Glomerular endothelial cell (primary cell): ENCODE data around the gene LHX6. TPM values are rescaled to one million over a fixed set of nuclear protein-coding genes. Genes with fewer than 3 reads are reported as not detected.

Source experiments
- DNase-seq: peaks from one replicate; pipeline ENCODE4 v3.0.0-alpha.2; 2011; ENCODE audit warnings: low read depth, low spot score; ENCODE audit errors: extremely low read depth
- total RNA-seq: library from RNA; depleted of rRNA; stranded (reverse); fragments of >200 nt; gene quantifications from 2 replicates; pipeline ENCODE4 v1.2.3, GENCODE V29; 2015

The LHX6 gene
- total RNA-seq, 1 donor from 2014 or later: 32.0 TPM

- DNase-seq: no peak
These were observed 11.8 kb downstream of the LHX6 start for GRCh38 chr9:122216798-122217418.

DNA sequence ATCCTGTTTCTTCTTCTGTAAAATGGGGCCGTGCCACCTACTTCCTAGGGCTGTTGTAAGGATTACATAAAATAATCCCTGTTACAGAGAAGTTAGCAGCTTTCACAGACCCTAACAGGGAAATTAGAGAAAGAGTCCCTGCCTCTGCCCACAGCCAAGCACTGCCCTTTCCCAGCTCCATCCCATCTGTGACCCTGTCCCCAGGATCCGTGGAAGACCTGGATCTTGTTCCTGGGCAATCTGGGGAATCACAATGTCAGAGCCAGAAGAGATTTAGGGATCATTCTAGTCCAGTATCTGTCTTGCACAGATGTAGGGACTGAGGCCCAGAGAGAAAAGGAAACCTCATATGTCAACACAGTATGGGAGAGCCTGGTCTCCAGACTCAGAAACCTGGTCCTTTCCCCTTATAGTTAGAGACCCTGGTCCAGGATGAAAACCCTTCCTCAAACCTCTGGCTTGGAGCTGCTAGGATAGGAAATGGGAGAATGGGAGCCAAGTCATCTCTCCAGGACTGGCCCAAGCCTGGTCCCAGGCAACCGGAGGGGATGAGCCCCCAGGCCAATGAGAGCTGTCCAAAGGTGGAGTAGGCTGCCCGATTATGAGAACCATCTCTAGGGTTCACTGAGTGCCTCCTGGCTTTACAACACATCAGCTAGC, 12.5 kb downstream of the LHX6 start:
- DNase-seq: no peak

DNA sequence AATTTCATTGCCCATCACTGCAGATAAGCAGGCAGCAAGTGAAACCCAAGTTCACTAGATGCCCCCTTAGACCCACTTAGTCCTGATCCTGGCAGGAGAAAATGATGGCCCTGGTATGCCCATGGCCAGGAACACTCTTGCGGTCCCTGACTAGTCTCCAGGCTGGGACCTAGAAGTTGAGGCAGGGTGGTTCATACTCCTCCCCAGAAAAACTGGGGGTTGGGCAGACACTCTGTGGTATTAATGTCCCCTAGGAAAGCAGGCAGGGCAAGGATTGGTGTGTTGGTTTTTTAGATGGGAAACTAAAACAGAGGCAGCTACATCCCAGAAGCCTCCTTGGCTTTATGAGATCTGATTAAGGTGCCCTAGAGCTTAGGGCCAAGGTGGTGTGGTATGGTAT, 13.1 kb downstream of the LHX6 start:
- DNase-seq: no peak

DNA sequence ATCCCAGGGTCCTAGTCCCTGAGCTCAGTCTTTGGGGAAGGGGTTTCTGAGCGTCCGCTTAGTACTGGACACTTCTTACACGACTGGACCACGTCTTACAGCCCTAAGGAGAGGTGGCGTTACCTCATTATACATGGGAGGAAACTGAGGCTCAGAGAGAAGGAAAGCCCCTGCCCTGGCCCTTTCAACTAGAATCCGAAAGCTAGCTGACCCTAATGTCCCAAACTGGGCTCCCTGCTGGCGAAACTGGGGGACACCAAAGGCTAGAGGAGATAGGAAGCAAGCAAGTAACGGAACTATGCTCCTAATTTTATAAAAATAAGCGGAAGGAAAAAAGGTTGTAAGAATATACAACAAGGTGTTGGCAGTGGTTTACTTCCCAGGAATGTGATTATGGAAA, 14.2 kb downstream of the LHX6 start:
- DNase-seq: no peak

DNA sequence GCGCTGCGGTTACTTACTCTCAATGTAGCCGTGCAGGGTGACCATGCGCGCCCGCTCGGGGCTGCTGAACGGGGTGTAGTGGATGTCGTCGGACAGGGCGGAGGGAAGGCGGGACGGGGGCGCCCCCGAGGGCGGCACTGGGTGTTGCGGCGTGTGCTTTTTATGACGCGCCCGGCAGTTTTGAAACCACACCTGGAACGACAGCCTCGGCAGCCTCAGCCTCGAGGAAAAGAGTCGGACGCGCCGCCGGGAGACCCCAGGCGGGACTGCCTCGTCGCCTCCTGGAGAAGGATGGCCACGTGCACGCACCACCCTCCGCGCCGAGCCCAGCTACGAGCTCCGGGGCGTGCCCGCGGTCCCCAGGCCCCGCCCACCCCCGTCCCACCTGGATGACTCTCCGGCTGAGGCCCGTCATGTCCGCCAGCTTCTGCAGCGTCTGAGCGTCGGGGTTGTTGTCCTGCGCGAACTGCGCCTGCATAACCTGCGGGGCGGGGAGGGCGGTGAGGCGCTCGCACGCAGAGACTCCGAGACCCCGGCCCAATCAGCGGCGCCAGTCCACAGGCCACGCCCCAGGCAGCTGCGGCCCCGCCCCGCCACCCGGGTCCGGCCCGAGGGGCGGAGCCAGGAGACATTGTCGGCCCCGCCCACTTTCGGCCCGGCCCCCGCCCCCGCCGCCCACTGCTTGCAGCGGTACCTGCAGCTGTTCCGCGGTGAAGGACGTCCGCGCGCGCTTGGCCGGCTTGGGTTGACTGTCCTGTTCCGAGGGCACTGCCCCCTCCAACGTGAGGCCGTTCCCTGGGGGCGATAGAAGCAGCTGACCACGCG, 15.0 kb downstream of the LHX6 start:
- no peak for DNase-seq

- DNase-seq: no peak
These were observed 15.6 kb downstream of the LHX6 start for GRCh38 chr9:122213102-122213588.

DNA sequence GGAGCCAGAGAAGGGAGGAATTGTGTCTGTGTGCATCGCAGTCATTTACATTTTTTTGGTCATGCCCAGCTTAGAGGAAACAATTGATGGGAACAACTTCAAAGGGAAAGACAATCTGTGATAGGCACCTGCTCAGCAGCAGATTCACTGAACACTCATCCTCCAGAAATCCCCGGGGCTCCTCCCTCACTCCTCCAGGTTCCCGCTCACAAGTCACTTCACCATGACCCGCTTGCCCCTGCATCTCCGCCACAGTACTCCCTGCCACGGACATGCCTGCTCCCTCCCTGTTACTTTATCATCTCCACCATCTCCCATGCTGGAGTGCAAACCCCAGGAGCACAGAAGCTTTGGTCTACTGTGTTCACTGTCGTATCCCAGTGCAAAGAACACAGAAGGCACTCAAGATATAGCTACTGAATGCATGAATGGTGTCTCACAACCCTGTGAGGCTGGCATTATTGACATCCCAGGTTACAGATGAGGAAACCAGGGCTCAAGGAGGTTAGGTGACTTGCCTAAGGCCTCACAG, 16.2 kb downstream of the LHX6 start:
- DNase-seq: no peak

DNA sequence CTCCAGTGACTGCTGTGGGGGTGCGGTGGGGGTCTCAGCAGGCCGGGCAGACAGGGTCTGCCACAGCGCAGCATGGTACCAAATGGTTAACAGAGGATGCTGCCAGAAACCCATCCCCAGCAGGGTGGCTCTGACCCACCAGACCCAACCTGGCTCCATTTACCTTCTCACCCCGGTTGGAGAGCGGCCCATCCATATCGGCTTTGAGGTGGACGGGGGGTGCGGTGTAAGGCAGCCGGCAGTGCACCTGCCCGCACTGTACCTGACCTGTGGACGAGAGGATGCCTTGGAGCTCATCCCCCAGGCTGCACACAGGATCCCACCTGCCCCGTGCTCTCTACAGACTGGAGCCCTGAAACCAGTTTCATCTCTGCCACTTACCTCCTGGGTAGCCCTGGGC, 19.3 kb downstream of the LHX6 start:
- DNase-seq: no peak

GRCh38 chr9:122207096-122207495, 21.7 kb downstream of the LHX6 start:
- no peak for DNase-seq

GRCh38 chr9:122206118-122207046, 22.4 kb downstream of the LHX6 start:
- no peak for DNase-seq

DNA sequence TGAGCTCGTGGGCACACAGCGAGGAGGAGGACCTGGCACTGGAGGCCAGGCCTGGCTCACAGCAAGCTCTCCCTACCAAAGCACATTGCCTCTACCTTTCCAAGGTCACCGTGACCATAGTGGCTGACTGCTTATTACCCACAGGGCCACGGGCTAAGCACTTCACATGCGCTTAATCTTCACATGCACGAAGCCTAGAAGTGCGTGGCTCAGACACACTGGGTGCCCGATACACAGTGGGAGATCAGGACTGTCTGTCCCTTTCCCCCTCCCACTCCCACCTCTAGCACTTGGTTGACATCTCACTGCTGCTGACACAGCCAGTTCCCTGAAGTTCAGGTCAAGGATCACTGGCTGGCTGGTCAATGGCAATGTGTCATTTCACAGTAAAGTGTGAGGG, 23.6 kb downstream of the LHX6 start:
- no peak for DNase-seq

DNA sequence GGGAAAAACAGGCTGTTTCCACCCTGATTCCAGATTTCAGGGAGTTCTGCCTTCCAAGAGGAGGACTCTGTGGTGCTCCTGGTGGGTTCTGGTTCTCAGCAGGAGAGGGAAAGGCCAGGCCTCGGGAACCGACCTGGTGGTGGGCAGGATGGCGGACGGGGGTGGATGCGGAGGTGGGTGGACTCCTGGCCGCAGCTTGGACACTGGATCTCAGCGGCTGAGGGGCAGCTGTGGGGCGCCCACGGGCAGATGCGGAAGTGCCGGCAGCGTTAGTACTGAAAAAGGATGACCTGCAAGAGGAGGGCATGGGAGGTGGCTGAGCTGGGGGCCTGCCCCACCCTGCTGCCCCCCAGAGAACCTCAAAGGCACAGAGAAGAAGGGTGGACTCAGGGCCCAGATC, 24.3 kb downstream of the LHX6 start:
- DNase-seq: no peak

DNA sequence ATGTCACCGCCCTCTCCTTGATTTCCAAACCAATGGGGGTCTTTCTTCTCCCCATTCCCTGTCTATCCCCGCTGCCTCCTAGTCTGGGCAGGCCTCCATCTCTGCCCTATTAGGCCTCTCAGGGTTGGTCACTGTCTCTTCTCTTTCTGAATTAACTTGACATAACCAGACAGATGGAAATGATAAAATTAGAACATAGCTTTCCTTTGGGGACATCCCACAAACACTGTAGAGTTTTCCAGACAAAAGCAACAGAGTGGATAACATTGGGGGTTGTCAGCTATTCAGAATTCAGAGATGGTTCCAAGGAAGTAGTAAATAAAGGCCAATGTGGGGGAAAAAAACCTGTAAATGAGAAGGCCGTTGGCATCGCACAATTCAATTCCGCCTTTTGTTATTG, 24.7 kb downstream of the LHX6 start:
- no peak for DNase-seq

DNA sequence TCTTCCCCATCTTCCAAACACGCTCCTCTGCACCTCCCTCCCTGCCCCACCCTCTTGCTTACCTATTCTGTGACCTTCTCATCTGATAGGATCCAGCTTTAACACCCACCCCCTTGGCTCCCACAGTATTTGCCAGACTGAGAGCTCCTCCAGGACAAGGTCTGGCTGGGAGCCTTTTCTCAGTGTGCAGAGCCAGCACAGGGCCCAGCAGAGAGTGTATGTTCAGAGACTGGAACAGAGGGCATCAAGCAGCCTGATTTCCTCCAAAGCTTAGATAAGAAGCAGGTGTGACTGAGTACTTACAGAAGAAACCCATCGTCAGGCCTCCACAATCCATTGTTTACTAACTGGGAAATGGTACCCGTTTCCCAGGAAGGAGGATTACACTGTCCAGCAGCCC, 26.6 kb downstream of the LHX6 start:
- DNase-seq: no peak

DNA sequence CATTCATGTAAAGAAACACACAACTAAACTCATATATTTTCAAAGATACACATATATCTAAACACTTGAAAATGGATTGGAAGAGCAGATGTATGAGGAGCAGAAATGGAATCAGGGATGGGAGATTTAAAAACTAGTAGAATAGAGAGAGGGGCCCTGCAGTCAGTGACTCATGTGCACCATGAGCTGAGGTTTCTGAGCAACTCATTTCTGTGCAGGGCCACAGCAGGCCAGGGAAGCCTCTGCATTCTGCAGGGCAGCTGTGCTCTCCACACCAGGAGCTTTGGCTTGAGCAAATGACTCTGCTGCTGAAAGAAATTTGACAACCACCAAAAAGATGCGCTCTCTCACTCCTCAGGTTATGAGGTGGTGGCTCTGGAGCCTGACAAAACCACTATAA, 27.1 kb downstream of the LHX6 start:
- no peak for DNase-seq

DNA sequence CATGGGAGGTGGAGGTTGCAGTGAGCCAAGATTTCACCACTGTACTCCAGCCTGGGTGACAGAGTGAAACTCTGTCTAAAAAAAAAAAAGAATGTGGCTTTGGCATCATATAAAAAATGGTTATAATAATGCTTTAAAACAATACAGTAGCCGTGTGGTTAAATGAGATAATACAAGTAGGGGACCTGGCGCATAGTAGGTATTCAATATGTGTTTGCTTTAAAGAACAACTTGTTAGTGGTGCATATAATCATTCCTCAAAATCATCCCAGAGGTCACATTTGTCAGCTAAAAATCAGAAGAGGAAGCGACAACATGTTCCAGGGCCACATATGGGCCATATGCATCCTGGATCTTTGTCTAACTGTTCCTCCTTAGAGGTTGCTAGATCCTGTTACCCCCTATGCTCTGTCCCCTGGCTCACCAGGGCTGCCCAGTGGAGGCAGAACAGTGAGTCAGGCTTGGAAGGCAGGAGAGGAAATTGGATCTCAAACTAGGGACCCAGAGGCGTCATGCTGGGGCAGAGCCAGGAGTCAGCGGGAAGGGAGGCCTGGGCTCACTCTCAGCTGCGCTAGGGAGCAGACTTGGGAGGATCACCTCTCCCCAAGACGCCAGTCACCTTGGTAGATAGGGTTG, 27.7 kb downstream of the LHX6 start:
- DNase-seq: no peak

DNA sequence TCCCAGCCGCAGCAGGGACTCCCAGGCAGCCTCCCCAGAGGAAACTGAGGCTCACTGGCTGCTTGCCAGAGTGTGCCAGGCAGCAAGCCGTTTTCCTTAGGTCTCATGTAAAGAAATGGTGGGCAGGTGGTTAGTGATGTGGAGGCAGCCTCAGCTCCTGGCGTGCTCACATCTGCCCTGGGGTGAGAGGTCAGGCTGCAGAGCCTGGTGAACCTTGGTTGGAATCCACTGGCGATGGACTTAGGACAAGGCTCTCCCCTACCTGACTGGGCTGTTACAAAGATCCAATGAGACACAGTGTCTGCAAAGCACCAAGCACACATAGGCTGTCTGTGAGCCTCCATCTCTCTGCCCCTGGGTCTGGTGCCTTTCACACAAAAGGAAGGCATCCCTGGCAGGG, 30.9 kb downstream of the LHX6 start:
- DNase-seq: no peak

- DNase-seq: no peak
These were observed 31.3 kb downstream of the LHX6 start for GRCh38 chr9:122197426-122197825.

DNA sequence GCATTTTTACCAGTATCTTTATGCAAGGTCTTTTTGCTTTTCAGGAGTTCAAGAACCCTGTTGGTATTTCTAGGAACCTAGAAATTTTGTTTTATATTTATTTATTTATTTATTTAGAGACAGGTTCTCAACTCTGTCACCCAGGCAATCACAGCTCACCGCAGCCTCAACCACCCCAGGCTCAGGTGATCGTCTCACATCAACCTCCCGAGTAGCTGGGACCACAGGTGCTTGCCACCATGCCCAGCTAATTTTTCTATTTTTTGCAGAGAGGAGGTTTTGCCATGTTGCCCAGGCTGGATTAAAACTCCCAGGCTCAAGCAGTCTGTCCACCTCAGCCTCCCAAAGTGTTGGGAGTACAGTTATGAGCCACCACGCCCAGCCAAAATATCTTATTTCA, 32.9 kb downstream of the LHX6 start:
- DNase-seq: no peak

DNA sequence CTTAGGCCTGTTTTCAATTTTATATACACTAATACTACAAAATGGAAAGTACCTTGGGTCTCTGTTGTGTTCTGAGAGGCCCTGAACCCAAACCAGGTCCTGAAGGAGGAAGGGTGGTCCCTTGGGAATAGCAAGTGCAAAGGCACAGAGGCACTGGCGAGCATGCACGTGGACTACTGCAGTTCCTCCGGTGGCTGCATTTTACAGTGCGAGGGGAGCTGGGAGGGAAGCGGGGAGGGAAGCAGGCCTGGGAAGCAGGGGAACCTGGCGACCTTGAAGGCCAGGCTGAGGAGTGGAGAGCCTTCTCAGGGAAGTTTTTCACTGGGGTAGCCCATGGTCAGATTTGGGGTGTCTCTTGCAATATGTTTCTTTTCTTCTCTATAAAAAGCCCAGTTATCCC, 35.1 kb downstream of the LHX6 start:
- no peak for DNase-seq
